ENCODE results near the gene ENAH. TPM values are rescaled to one million over a fixed set of nuclear protein-coding genes. Genes with fewer than 3 reads are reported as not detected.

ENAH gene
- total RNA-seq, 1 experiment from 2014 or later, result 285 TPM

DNA sequence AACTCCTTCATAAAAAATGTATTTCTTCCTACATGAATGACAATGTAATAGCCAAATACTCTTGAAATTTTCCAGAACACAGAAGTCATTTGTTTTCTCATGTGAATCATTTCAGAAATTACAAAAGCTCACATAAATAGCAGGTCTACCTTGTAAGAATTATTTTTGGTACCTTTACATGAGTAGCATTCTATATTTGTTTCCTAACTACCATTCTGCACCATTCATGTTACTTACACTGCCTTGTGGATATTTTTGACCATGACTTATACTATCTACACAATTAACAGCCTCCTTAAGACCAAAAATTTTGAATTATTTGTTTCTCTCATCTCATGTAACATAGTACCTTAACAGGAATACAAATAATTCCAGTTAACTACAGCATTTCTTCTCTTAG is 109.6 kb downstream of the ENAH start:
- Histone ChIP-seq H2BK120ac (ENCODE audit: low read depth, low read length, poor library complexity, severe bottlenecking) (no peak overlapping the region), H4K5ac (ENCODE audit: insufficient read length, low read depth, low read length) (no peak overlapping the region), H3T11ph (ENCODE audit: low read length) (no peak overlapping the region), H3K23me2 (ENCODE audit: insufficient read length, low read depth, low read length, poor library complexity, severe bottlenecking) (no peaks in the 10 kb centered on the region), H3K27ac (ENCODE audit: insufficient read length, low read depth, low read length) (no peak overlapping the region), H3K4me2 (ENCODE audit: insufficient read depth, insufficient read length, low read length) (no peak overlapping the region), H4K91ac (ENCODE audit: insufficient read length, low read depth, low read length) (no peak overlapping the region), H4K8ac (replicated peaks; ENCODE audit: insufficient read length, low read depth, low read length) (no peak overlapping the region), H3K9ac (ENCODE audit: extremely low read depth, insufficient read length, low read length) (no peak overlapping the region), H3K14ac (ENCODE audit: insufficient read depth, low read length) (no peak overlapping the region), H3K4me1 (ENCODE audit: insufficient read depth, low read length) (peaks cover 13% of the 10 kb centered on the region; the same call in 1 of the 2 replicates), H2BK15ac (ENCODE audit: low read depth, low read length) (no peak overlapping the region), H3K79me2 (ENCODE audit: insufficient read depth, low read length) (peaks cover 20% of the 10 kb centered on the region; the same call in 1 of the 2 replicates), H3K56ac (ENCODE audit: insufficient read length, low read depth, low read length) (no peak overlapping the region), H3K4ac (ENCODE audit: low read depth, low read length) (no peak overlapping the region), H2AK5ac (ENCODE audit: insufficient read length, low read length) (no peak overlapping the region), H3K27me3 (ENCODE audit: insufficient read depth, low read length) (no peaks in the 10 kb centered on the region), H3K23ac (ENCODE audit: insufficient read length, low read depth, low read length) (no peak overlapping the region), H4K20me1 (ENCODE audit: control insufficient read depth, insufficient read depth, insufficient read length) (no peaks in the 10 kb centered on the region), H2BK12ac (ENCODE audit: insufficient read length, low read depth, low read length) (no peak overlapping the region), H2BK20ac (ENCODE audit: low read depth, low read length, poor library complexity, severe bottlenecking) (no peak overlapping the region), H2BK5ac (ENCODE audit: insufficient read length, low read length) (no peak overlapping the region), H3K79me1 (ENCODE audit: insufficient read depth, low read depth, low read length, poor library complexity, severe bottlenecking) (peaks cover 8% of the 10 kb centered on the region), H3K18ac (ENCODE audit: insufficient read length, low read depth, low read length) (no peak overlapping the region), H3K9me3 (ENCODE audit: control insufficient read depth, low read depth, low read length) (no peaks in the 10 kb centered on the region), H2AFZ (ENCODE audit: low read length) (no peak overlapping the region)
- Mint-ChIP-seq H3K36me3 (ENCODE audit: insufficient read depth in 1 of 3, low read depth in 3 of 3) (peaks cover 0 to 9% (median 0%) of the 10 kb centered on the region in 3 experiments; a peak in 3 of 7 replicates), H3K27me3 (ENCODE audit: low read depth) (no peaks in the 10 kb centered on the region), H3K4me1 (peaks cover 35 to 36% of the 10 kb centered on the region in 2 experiments), H3K27ac (no peak overlapping the region), H3K4me3 (no peak overlapping the region), H3K9me3 (no peaks in the 10 kb centered on the region)
- TF ChIP-seq, protein P1, sequence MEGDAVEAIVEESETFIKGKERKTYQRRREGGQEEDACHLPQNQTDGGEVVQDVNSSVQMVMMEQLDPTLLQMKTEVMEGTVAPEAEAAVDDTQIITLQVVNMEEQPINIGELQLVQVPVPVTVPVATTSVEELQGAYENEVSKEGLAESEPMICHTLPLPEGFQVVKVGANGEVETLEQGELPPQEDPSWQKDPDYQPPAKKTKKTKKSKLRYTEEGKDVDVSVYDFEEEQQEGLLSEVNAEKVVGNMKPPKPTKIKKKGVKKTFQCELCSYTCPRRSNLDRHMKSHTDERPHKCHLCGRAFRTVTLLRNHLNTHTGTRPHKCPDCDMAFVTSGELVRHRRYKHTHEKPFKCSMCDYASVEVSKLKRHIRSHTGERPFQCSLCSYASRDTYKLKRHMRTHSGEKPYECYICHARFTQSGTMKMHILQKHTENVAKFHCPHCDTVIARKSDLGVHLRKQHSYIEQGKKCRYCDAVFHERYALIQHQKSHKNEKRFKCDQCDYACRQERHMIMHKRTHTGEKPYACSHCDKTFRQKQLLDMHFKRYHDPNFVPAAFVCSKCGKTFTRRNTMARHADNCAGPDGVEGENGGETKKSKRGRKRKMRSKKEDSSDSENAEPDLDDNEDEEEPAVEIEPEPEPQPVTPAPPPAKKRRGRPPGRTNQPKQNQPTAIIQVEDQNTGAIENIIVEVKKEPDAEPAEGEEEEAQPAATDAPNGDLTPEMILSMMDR (conservative IDR thresholded peaks at IDR 0.05), result no peak
- no peak for DNase-seq
